H9 (cell line): ENCODE data around the gene OR6T1. TPM values are rescaled to one million over a fixed set of nuclear protein-coding genes. Genes with fewer than 3 reads are reported as not detected.

Experiments used
- DNase-seq: peaks from one replicate; pipeline ENCODE4 v3.0.0-alpha.2; 2017
- H2AFZ ChIP-seq: one replicate; pipeline ENCODE4 v1.6.1; 2013; ENCODE audit warnings: mild to moderate bottlenecking, low read length, control low read depth, moderate library complexity
- H2AK5ac ChIP-seq: 2 replicates; pipeline ENCODE4 v1.6.1; 2013; ENCODE audit warnings: low read length, control low read depth, mixed read lengths; ENCODE audit not compliant: insufficient read length
- H2BK120ac ChIP-seq: one replicate; pipeline ENCODE4 v1.6.1; 2013; ENCODE audit warnings: low read depth, mild to moderate bottlenecking, low read length, control low read depth, inconsistent platforms; ENCODE audit not compliant: poor library complexity, severe bottlenecking
- H2BK12ac ChIP-seq: 2 replicates; pipeline ENCODE4 v1.6.1; 2013; ENCODE audit warnings: low read length, control low read depth, mixed read lengths, low read depth; ENCODE audit not compliant: insufficient read length
- H2BK15ac ChIP-seq: 2 replicates; pipeline ENCODE4 v1.6.1; 2013; ENCODE audit warnings: low read depth, low read length, control low read depth
- H2BK20ac ChIP-seq: one replicate; pipeline ENCODE4 v1.6.1; 2013; ENCODE audit warnings: low read depth, mild to moderate bottlenecking, low read length, control low read depth, inconsistent platforms; ENCODE audit not compliant: poor library complexity, severe bottlenecking
- H2BK5ac ChIP-seq: 2 replicates; pipeline ENCODE4 v1.6.1; 2013; ENCODE audit warnings: low read length, control low read depth, mixed read lengths; ENCODE audit not compliant: insufficient read length
- H3K14ac ChIP-seq: 2 replicates; pipeline ENCODE4 v1.6.1; 2013; ENCODE audit warnings: low read length, control low read depth; ENCODE audit not compliant: insufficient read depth
- H3K18ac ChIP-seq: 2 replicates; pipeline ENCODE4 v1.6.1; 2013; ENCODE audit warnings: low read depth, mild to moderate bottlenecking, mixed read lengths, low read length, control low read depth; ENCODE audit not compliant: insufficient read length
- H3K23ac ChIP-seq: 2 replicates; pipeline ENCODE4 v1.6.1; 2013; ENCODE audit warnings: low read length, control low read depth, mixed read lengths, low read depth; ENCODE audit not compliant: insufficient read length
- H3K23me2 ChIP-seq: 2 replicates; pipeline ENCODE4 v1.6.1; 2013; ENCODE audit warnings: low read depth, mild to moderate bottlenecking, mixed read lengths, low read length, control low read depth; ENCODE audit not compliant: insufficient read length, poor library complexity, severe bottlenecking
- H3K27ac ChIP-seq: 2 replicates; pipeline ENCODE4 v1.5.1; 2013; ENCODE audit warnings: low read length, control low read depth, mixed read lengths, low read depth; ENCODE audit not compliant: insufficient read length
- H3K27me3 ChIP-seq: 2 replicates; pipeline ENCODE4 v1.6.1; 2013; ENCODE audit warnings: low read length, control low read depth, inconsistent platforms; ENCODE audit not compliant: insufficient read depth
- H3K4ac ChIP-seq: 2 replicates; pipeline ENCODE4 v1.6.1; 2013; ENCODE audit warnings: low read depth, mild to moderate bottlenecking, control low read depth, inconsistent platforms, low read length, moderate library complexity
- H3K4me1 ChIP-seq: 2 replicates; pipeline ENCODE4 v1.6.1; 2013; ENCODE audit warnings: low read length, control low read depth, inconsistent platforms; ENCODE audit not compliant: insufficient read depth
- H3K4me2 ChIP-seq: 2 replicates; pipeline ENCODE4 v1.6.1; 2013; ENCODE audit warnings: low read length, control low read depth, mixed read lengths; ENCODE audit not compliant: insufficient read length, insufficient read depth
- H3K56ac ChIP-seq: 2 replicates; pipeline ENCODE4 v1.6.1; 2013; ENCODE audit warnings: low read depth, mild to moderate bottlenecking, mixed read lengths, low read length, control low read depth; ENCODE audit not compliant: insufficient read length
- H3K79me1 ChIP-seq: 2 replicates; pipeline ENCODE4 v1.6.1; 2013; ENCODE audit warnings: low read depth, mild to moderate bottlenecking, moderate library complexity, low read length, control low read depth, inconsistent platforms; ENCODE audit not compliant: insufficient read depth, poor library complexity, severe bottlenecking
- H3K79me2 ChIP-seq: 2 replicates; pipeline ENCODE4 v1.6.1; 2013; ENCODE audit warnings: low read length, control low read depth, inconsistent platforms; ENCODE audit not compliant: insufficient read depth
- H3K9ac ChIP-seq: 2 replicates; pipeline ENCODE4 v1.6.1; 2013; ENCODE audit warnings: low read length, control low read depth, mixed read lengths; ENCODE audit not compliant: insufficient read length; ENCODE audit errors: extremely low read depth
- H3K9me3 ChIP-seq: one replicate; pipeline ENCODE4 v1.6.1; 2013; ENCODE audit warnings: low read depth, low read length, inconsistent platforms; ENCODE audit not compliant: control insufficient read depth
- H3T11ph ChIP-seq: one replicate; pipeline ENCODE4 v1.6.1; 2013; ENCODE audit warnings: mild to moderate bottlenecking, low read length, control low read depth, inconsistent platforms
- H4K20me1 ChIP-seq: one replicate; pipeline ENCODE4 v1.6.1; 2013; ENCODE audit not compliant: control insufficient read depth, insufficient read length, insufficient read depth
- H4K5ac ChIP-seq: 2 replicates; pipeline ENCODE4 v1.6.1; 2013; ENCODE audit warnings: low read depth, mild to moderate bottlenecking, mixed read lengths, low read length, control low read depth; ENCODE audit not compliant: insufficient read length
- H4K8ac ChIP-seq: replicated peaks from 2 replicates; pipeline ENCODE4 v1.6.1; 2013; ENCODE audit warnings: low read length, control low read depth, mixed read lengths, low read depth; ENCODE audit not compliant: insufficient read length
- H4K91ac ChIP-seq: 2 replicates; pipeline ENCODE4 v1.6.1; 2013; ENCODE audit warnings: low read depth, mild to moderate bottlenecking, moderate library complexity, mixed read lengths, low read length, control low read depth; ENCODE audit not compliant: insufficient read length
- H3K27ac Mint-ChIP-seq, 3 experiments: 2 replicates in 2 of 3; 3 replicates in 1 of 3; pipeline ENCODE4 v1.8.0; 2020 to 2021; ENCODE audit warnings: mixed read lengths in 3 of 3, mild to moderate bottlenecking in 1 of 3, moderate library complexity in 1 of 3
- H3K27me3 Mint-ChIP-seq: 2 replicates; pipeline ENCODE4 v1.8.0; 2021; ENCODE audit warnings: low read depth, mild to moderate bottlenecking, moderate library complexity, mixed read lengths
- H3K36me3 Mint-ChIP-seq, 3 experiments: 2 replicates in 2 of 3; 3 replicates in 1 of 3; pipeline ENCODE4 v1.8.0; 2020 to 2021; ENCODE audit warnings: low read depth in 3 of 3, mixed read lengths in 3 of 3; ENCODE audit not compliant: insufficient read depth in 1 of 3
- H3K4me1 Mint-ChIP-seq, 2 experiments: 2 replicates each; pipeline ENCODE4 v1.8.0; 2020; ENCODE audit warnings: mixed read lengths in 2 of 2
- H3K4me3 Mint-ChIP-seq, 2 experiments: 2 replicates in 1 of 2; 3 replicates in 1 of 2; pipeline ENCODE4 v1.8.0; 2020 to 2021; ENCODE audit warnings: mild to moderate bottlenecking in 2 of 2, mixed read lengths in 2 of 2, moderate library complexity in 1 of 2
- H3K9me3 Mint-ChIP-seq, 2 experiments: 2 replicates in 1 of 2; 3 replicates in 1 of 2; pipeline ENCODE4 v1.8.0; 2020; ENCODE audit warnings: mild to moderate bottlenecking in 2 of 2, mixed read lengths in 2 of 2, moderate library complexity in 1 of 2
- WGBS: extraction: QIAGEN DNeasy Blood & Tissue Kit; methylation state at CpG from one replicate; pipeline ENCODE4 v1.1.7; 2013; ENCODE audit warnings: missing lambda C conversion rate, low lambda C conversion rate, mixed read lengths; ENCODE audit not compliant: insufficient read length; ENCODE audit errors: extremely low coverage; 5-methylcytosine and 5-hydroxymethylcytosine counted together
- total RNA-seq: library from RNA; stranded (reverse); gene quantifications from 2 replicates; pipeline ENCODE4 v1.2.1, GENCODE V29; 2021
- TF ChIP-seq, protein P1 (sequence below): fragments of 200-600 bp; sonication (generic); conservative IDR thresholded peaks from 3 replicates; pipeline ENCODE4 v1.8.0; 2021; ENCODE audit warnings: antibody characterized with exemption, mild to moderate bottlenecking

The OR6T1 gene
- total RNA-seq, 1 experiment from 2014 or later, result not detected

DNA sequence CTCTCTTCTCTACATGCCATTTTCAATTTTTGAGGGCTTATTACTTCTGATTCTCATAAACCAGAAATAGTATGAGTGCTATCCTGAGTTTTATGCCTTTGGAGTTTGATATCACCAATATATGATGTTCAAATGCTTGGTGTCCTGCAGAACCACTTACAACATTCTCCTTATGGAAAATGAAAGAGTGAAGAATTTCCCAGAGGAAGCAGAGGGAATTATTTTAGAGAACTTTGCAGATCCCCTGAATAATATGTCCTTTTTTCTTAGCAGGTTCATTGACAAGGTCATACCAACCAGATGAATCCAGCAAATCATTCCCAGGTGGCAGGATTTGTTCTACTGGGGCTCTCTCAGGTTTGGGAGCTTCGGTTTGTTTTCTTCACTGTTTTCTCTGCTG is 4.3 kb downstream of the OR6T1 start, which contains the start of gene OR4D5:
Gene OR4D5 (plus strand): TSS at position 301 of the 400 bp plus-strand sequence. CDS start 0 bp downstream, at position 301.
- H3K4me2 ChIP-seq, result no peak within 1 kb of the TSS
- TF ChIP-seq, protein P1, sequence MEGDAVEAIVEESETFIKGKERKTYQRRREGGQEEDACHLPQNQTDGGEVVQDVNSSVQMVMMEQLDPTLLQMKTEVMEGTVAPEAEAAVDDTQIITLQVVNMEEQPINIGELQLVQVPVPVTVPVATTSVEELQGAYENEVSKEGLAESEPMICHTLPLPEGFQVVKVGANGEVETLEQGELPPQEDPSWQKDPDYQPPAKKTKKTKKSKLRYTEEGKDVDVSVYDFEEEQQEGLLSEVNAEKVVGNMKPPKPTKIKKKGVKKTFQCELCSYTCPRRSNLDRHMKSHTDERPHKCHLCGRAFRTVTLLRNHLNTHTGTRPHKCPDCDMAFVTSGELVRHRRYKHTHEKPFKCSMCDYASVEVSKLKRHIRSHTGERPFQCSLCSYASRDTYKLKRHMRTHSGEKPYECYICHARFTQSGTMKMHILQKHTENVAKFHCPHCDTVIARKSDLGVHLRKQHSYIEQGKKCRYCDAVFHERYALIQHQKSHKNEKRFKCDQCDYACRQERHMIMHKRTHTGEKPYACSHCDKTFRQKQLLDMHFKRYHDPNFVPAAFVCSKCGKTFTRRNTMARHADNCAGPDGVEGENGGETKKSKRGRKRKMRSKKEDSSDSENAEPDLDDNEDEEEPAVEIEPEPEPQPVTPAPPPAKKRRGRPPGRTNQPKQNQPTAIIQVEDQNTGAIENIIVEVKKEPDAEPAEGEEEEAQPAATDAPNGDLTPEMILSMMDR, result no peak
- H2AK5ac ChIP-seq, result no peak within 1 kb of the TSS
- no peaks in the 10 kb centered on the region for H4K20me1 ChIP-seq
- no peaks in the 10 kb centered on the region for H3K79me2 ChIP-seq
- H2BK15ac ChIP-seq, result no peak within 1 kb of the TSS
- no peak within 1 kb of the TSS for H4K91ac ChIP-seq
- H3K56ac ChIP-seq, result no peak within 1 kb of the TSS
- Mint-ChIP-seq H3K27me3 (no peaks in the 10 kb centered on the region; the same call in 1 of the 2 replicates), H3K4me3 (no peak within 1 kb of the TSS), H3K9me3 (no peaks in the 10 kb centered on the region; a peak in 1 of 5 replicates), H3K27ac (no peak within 1 kb of the TSS; a peak in 2 of 7 replicates), H3K36me3 (no peaks in the 10 kb centered on the region; a peak in 1 of 7 replicates), H3K4me1 (no peaks in the 10 kb centered on the region)
- no peak within 1 kb of the TSS for H3T11ph ChIP-seq
- H3K4me1 ChIP-seq, result no peaks in the 10 kb centered on the region
- H2BK20ac ChIP-seq, result no peak within 1 kb of the TSS
- H2AFZ ChIP-seq, result no peak within 1 kb of the TSS
- H3K4ac ChIP-seq, result no peak within 1 kb of the TSS
- H3K27me3 ChIP-seq, result no peaks in the 10 kb centered on the region
- no peak within 1 kb of the TSS for H2BK120ac ChIP-seq
- no peak within 1 kb of the TSS for H4K8ac ChIP-seq
- no peak within 1 kb of the TSS for H3K9ac ChIP-seq
- no peak within 1 kb of the TSS for H3K23ac ChIP-seq
- no peak within 1 kb of the TSS for H2BK5ac ChIP-seq
- H3K79me1 ChIP-seq, result no peaks in the 10 kb centered on the region
- no peaks in the 10 kb centered on the region for H3K9me3 ChIP-seq
- H3K14ac ChIP-seq, result no peak within 1 kb of the TSS
- no peak for DNase-seq
- H2BK12ac ChIP-seq, result no peak within 1 kb of the TSS
- H3K27ac ChIP-seq, result no peak within 1 kb of the TSS
- WGBS, result no CpG with 5 or more reads among the region's 1 CpG
- H4K5ac ChIP-seq, result no peak within 1 kb of the TSS
- no peaks in the 10 kb centered on the region for H3K23me2 ChIP-seq
- no peak within 1 kb of the TSS for H3K18ac ChIP-seq
